DMS153 treated with DMSO at 0.1 percent for 48 hours (cell line): ENCODE results near the gene EIPR1.

ENCODE experiments used
- DNase-seq: peaks from one replicate; lab custom pipeline; 2025; ENCODE audit not compliant: unreplicated experiment; lab: John Stamatoyannopoulos, UW

EIPR1 gene

GRCh38 chr2:3377612-3378432 lies at the start of gene EIPR1:
Gene EIPR1, minus strand, starts transcription at chr2:3377818. Its CDS starts 129 bp downstream, at chr2:3377689.
- peak; percentile 96 for DNase-seq

DNA sequence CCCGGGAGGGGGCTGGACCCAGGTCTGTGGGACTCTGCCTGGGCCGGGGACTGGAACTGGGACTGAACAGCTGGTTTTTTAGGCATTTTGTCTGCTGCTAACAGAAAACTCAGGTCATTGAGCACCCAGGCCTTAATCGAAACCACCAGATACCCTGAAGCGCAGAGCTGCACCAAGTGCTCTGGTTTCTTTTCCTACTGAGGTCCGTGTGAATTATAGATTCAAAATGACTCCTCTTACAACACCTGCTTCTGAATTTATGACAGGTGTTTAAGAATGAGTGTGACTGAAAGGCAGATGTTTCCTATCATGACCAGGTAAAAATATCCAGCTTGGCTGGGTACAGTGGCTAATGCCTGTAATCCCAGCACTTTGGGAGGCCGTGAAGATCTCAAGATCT lies 49.7 kb upstream of the EIPR1 start:
- DNase-seq: no peak

GRCh38 chr2:3426615-3427014 lies 49.0 kb upstream of the EIPR1 start:
- no peak for DNase-seq

- DNase-seq: no peak
These were observed 46.7 kb upstream of the EIPR1 start for GRCh38 chr2:3424171-3424795.

DNA sequence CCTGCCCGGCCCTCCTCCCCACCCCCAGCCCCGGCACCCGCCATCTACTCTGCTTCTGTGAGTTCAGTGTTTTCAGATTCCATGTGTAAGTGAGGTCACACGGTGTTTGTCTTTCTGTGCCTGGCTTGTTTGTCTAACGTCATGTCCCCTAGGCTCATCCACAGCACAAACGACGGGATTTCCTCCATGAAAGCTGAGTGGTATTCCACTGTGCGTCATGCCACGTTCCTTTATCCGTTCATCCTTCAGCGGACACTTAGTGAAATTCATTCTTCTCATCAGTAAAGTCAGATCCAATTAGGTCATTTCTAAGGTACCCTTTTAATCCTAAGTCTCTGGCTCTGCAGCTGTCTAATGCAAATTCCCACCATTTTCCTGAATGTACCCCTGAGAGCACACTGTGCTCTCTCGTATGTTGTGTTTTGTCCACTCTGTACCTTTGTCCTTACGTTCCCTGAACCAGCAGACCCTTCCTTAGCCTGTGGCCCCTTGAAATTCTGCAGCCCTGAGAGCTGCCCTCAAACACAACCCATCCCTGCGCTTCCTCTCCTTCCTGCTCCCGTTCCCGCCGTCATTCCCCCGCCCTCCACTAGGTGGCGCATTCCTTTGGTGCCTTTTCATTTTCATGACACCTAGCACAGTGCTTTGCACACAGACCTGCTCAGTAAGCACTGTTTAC lies 46.0 kb upstream of the EIPR1 start:
- DNase-seq: peak; percentile 5

DNA sequence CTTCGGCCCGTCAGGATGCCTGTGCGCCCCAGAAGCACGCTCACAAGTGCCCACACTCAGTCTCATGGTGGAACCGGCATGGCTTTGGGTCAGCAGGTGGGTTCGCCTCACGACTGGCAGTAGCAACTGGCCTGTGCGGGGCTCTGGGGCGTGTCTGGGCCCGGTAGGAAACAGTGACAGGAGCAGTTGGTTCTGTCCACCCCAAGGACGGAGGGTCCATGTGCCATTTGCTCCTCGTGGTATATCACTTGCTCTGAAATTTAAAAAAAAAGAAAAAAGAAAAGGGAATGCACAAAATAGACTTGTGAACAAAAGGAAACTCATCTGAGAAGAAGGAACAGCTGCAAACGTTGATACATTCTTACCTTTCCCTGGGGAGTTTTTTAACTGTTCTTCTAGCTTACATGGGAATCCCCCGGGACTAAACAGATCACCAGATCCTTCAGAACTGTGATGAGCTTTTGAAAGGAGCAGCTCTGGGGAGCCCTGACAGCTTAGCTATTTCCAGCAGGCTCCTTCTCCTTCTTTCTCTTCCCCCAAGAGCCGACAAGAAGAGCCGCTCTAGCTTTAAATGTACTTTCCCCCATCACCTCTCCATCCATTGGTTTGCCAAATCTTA lies 44.7 kb upstream of the EIPR1 start:
- no peak for DNase-seq

DNA sequence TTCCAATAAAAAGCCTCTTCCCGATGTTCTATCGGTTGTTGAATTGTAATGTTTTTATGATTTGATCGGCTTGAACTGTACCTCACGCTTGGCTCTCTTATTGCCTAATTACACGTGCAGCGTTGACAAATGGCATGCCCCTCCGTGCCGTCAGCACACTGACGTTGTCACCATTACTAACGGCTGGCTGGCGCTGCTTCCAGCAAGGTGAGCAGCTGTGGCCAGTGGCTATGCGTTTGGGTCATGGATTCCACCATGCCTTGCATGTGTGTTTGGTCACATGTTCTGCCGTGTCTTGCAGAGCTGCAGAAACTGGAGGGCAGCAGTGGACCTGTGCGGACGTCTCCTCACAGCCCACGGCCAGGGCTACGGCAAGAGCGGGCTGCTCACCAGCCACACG lies 44.0 kb upstream of the EIPR1 start:
- no peak for DNase-seq

GRCh38 chr2:3420769-3421397 lies 43.3 kb upstream of the EIPR1 start:
- no peak for DNase-seq

- DNase-seq: no peak
These were observed 42.6 kb upstream of the EIPR1 start for GRCh38 chr2:3420076-3420768.

DNA sequence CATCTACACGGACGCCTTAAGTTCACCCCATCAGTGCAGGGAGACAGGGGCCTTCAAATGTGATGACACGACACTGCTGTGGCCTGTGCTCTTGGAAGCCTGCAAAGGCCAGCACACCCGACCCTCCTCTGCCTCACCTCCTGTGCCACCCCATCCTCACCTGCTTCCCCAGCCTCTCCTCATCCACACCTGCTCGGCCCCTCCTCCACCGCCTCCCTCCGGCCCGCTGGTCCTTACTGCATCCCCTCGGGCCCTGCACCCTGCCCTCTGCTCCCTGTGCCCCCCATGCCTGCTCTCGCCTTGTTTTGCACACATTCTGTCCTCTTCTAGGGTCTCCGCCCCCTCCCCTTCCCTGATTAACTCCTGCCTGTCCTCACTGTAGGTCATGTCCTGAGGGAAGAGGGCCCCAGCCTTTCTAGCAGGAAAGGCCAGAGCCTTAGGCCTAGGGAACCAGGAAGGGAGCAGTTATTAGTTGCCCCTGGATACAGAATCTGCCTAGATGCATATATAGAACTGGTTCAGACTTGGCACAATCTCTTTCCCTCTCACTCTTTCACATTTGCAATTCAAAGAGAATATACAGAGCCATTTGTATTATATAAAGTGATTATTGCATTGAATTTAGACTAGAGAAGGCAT lies 41.3 kb upstream of the EIPR1 start:
- no peak for DNase-seq

- DNase-seq: no peak
These were observed 36.7 kb upstream of the EIPR1 start for GRCh38 chr2:3414133-3414860.

- DNase-seq: peak; percentile 80
These were observed 36.1 kb upstream of the EIPR1 start for GRCh38 chr2:3413697-3414096.

DNA sequence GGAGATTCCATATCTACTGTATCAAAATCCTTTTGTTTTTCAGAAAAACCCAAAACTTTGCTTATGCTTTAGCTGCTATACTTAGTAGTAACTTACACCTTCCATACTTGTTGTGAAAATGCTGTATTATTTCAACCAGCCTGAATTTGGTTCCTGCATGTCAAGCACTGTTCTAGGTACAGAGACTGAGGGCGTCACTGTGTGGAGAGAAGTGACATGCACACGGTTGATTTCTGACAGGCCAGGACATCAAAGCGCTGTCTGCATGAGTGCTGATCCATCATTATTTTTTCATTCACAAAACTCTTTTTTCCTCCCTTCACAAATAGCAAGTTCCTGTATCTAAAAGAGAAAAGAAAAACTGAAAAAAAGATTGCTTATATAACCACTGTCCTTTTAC lies 33.5 kb upstream of the EIPR1 start:
- no peak for DNase-seq

DNA sequence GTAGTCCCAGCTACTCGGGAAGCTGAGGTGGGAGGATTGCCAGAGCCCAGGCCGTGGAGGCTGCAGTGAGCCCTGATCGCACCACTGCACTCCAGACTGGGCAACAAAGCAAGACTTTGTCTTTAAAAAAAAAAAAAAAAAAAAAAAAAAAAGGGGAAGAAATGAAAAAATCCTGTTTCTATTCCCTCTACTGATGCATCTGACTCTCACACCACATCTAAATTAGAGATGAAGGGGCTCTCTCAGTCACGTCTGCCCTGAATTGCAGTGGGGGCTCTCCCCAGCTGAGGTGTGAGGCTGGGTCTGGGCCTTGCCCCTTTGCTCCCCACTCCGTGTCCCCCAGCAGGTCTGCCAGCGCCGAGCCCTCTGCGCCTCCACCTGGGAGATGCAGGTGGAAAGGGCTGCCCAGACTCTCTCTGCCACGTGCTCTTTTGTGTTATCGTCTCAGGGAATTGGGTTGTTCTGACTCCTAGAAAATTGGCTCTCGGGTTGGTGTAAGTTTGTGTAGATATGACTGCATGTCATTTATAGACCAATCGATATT lies 32.1 kb upstream of the EIPR1 start:
- no peak for DNase-seq

GRCh38 chr2:3408781-3409180 lies 31.2 kb upstream of the EIPR1 start:
- no peak for DNase-seq

GRCh38 chr2:3406501-3406900 lies 28.9 kb upstream of the EIPR1 start:
- no peak for DNase-seq

DNA sequence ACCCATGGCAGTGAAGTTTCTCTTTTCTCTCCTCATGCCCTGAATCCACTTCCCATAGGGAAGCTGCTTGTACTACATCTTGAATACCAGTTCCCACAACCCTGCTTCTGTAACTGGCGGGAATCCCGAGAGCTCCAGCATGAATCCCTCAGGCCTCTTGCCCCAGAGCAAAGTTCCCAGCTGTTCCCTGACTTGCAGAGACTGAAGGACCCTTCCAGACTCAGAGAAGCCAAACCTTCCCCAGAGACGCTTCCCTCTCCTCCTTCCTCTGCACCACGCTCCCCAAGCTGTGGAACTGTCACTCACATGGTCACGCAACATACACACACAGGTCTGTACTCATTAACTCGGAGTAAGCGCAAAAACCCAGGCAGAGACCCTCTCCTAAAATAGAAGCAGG lies 28.3 kb upstream of the EIPR1 start:
- DNase-seq: no peak

- DNase-seq: no peak
These were observed 27.7 kb upstream of the EIPR1 start for GRCh38 chr2:3405307-3405706.

GRCh38 chr2:3404349-3404894 lies 26.8 kb upstream of the EIPR1 start:
- DNase-seq: no peak
